H1 (cell line): ENCODE data around the gene SLC16A11.

Experiments
- BACH1 ChIP-seq: IDR thresholded peaks from 2 replicates; pipeline ENCODE4 v1.6.1; 2012; ENCODE audit warnings: low read length, improper control_type of control experiment
- GABPA ChIP-seq: IDR thresholded peaks from 2 replicates; pipeline ENCODE4 v1.6.1; 2011; ENCODE audit warnings: mild to moderate bottlenecking, low read length, moderate library complexity, borderline replicate concordance; ENCODE audit not compliant: insufficient read depth
- TF ChIP-seq, protein P1 (sequence below): IDR thresholded peaks from 2 replicates; pipeline ENCODE4 v1.6.1; 2012; ENCODE audit warnings: low read length, inconsistent platforms
- TF ChIP-seq, protein P2 (sequence below), 3 experiments: IDR thresholded peaks; 1 replicate in 2 of 3; 2 replicates in 1 of 3; pipeline versions ENCODE4 v1.5.1 to v1.6.1; 2011; ENCODE audit warnings: low read length in 3 of 3, mild to moderate bottlenecking in 3 of 3, inconsistent platforms in 2 of 3, low read depth in 1 of 3, moderate library complexity in 1 of 3; ENCODE audit not compliant: insufficient read depth in 1 of 3; ENCODE audit errors: control extremely low read depth in 1 of 3

DNA sequence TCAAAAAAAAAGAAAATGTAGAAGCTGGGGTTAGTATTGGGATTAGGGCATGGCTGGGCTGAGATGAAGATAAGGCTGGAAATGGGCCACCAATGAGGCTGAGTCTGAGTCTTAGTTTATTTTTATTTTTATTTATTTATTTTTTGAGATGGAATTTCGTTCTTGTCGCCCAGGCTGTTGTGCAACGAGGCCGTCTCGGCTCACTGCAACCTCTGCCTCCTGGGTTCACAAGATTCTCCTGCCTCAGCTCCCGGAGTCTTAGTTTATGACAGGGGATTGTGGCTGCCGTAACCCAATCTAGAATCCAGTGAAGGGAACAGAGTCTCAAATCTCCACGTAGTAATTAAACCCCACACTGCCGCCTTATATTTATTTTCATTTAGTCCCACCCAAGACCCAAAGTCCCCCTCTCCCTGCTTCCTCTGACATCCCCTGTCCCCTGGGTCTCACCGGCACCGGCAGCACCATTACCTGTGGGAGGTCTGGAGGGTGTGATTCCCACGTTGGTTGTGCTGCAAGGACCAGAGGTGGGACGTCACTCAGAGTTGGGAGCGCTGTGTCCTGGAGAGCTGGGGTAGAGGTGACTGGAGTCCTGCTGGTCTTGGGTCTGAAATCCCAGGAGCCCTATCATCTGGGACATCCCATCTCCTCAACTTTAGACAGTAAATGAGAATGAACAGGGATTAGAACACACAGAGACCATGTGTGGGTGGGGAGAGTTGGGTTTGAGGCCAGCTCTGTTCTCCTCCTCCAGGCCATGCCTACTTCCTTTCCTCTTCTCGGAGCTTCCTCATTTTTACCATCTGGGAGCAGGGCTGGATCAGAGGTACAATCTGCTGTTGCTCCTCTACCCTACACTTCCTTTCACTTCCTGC is 35.9 kb upstream of the SLC16A11 start, which contains the start of gene CLEC10A:
- TF ChIP-seq GABPA (no peak), BACH1 (no peak)
- TF ChIP-seq, protein P1, sequence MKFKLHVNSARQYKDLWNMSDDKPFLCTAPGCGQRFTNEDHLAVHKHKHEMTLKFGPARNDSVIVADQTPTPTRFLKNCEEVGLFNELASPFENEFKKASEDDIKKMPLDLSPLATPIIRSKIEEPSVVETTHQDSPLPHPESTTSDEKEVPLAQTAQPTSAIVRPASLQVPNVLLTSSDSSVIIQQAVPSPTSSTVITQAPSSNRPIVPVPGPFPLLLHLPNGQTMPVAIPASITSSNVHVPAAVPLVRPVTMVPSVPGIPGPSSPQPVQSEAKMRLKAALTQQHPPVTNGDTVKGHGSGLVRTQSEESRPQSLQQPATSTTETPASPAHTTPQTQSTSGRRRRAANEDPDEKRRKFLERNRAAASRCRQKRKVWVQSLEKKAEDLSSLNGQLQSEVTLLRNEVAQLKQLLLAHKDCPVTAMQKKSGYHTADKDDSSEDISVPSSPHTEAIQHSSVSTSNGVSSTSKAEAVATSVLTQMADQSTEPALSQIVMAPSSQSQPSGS: no peak
- TF ChIP-seq, protein P2, sequence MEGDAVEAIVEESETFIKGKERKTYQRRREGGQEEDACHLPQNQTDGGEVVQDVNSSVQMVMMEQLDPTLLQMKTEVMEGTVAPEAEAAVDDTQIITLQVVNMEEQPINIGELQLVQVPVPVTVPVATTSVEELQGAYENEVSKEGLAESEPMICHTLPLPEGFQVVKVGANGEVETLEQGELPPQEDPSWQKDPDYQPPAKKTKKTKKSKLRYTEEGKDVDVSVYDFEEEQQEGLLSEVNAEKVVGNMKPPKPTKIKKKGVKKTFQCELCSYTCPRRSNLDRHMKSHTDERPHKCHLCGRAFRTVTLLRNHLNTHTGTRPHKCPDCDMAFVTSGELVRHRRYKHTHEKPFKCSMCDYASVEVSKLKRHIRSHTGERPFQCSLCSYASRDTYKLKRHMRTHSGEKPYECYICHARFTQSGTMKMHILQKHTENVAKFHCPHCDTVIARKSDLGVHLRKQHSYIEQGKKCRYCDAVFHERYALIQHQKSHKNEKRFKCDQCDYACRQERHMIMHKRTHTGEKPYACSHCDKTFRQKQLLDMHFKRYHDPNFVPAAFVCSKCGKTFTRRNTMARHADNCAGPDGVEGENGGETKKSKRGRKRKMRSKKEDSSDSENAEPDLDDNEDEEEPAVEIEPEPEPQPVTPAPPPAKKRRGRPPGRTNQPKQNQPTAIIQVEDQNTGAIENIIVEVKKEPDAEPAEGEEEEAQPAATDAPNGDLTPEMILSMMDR (IDR thresholded peaks at IDR 0.05; ENCODE audit: control extremely low read depth in 1 of 3, insufficient read depth in 1 of 3, low read depth in 1 of 3, low read length in 3 of 3): no peak
